Stimulated activated CD8-positive, alpha-beta memory T cell treated with anti-CD3 and anti-CD28 coated beads, Interleukin-4, amount 100 ng/mL, for 48 hours (primary cell): ENCODE measurements around the gene LRCH2.

ENCODE experiments used
- DNase-seq: peaks from one replicate; pipeline ENCODE4 v3.0.0-alpha.2; 2020

The LRCH2 gene

DNA sequence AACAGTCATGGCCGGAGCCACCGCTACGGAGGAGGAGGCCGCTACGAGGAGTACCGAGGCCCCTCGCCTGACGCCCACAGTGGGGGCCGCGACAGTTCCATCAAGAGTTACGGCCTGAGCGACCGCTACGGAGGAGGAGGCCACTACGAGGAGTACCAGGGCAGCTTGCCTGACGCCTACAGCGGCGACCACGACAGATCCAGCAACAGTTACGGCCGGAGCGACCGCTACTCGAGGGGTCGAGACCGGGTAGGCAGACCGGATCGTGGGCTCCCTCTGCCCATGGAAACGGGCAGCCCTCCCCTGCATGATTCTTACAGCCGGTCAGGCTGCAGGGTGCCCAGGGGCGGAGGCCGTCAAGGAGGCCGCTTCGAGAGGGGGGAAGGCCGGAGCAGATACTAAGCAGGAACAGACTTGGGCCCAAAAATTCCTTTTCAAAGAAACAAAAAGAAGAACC, 41.6 kb downstream of the LRCH2 start:
- no peak for DNase-seq

DNA sequence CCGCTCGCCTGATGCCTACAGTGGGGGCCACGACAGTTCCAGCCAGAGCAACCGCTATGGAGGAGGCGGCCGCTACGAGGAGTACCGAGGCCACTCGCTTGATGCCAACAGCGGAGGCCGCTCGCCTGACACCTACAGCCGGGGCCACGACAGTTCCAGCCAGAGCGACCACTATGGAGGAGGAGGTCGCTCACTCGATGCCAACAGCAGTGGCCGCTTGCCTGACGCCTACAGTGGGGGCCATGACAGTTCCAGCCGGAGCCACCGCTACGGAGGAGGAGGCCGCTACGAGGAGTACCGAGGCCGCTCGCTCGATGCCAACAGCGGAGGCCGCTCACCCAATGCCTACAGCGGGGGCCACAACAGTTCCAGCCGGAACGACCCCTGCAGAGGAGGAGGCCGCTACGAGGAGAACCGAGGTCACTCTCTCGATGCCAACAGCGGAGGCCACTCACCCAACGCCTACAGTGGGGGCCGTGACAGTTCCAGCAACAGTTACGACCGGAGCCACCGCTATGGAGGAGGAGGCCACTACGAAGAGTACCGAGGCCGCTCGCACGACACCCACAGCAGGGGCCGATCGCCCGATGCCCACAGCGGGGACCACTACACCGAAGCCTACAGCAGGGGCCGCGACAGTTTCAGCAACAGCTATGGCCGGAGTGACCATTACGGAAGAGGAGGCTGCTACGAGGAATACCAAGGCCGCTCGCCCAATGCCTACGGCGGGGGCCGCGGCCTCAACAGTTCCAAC, 42.2 kb downstream of the LRCH2 start:
- no peak for DNase-seq

DNA sequence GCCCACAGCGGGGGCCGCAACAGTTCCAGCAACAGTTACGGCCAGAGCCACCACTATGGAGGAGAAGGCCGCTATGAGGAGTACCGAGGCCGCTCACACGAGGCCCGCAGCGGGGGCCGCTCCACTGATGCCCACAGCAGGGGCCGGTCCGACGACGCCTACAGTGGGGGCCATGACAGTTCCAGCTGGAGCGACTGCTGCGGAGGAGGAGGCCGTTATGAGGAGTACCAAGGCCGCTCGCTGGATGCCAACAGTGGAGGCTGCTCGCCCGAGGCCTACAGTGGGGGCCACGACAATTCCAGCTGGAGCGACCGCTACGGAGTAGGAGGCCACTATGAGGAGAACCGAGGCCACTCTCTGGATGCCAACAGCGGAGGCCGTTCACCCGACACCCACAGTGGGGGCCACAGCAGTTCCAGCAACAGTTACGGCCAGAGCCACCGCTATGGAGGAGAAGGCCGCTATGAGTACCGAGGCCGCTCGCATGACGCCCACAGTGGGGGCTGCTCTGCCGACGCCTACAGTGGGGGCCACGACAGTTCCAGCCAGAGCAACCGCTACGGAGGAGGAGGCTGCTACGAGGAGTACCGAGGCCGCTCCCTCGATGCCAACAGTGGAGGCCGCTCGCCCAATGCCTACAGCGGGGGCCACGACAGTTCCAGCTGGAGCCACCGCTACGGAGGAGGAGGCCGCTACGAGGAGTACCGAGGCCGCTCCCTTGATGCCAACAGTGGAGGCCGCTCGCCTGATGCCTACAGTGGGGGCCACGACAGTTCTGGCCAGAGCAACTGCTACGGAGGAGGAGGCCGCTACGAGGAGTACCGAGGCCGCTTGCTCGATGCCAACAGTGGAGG, 43.0 kb downstream of the LRCH2 start:
- DNase-seq = no peak

DNA sequence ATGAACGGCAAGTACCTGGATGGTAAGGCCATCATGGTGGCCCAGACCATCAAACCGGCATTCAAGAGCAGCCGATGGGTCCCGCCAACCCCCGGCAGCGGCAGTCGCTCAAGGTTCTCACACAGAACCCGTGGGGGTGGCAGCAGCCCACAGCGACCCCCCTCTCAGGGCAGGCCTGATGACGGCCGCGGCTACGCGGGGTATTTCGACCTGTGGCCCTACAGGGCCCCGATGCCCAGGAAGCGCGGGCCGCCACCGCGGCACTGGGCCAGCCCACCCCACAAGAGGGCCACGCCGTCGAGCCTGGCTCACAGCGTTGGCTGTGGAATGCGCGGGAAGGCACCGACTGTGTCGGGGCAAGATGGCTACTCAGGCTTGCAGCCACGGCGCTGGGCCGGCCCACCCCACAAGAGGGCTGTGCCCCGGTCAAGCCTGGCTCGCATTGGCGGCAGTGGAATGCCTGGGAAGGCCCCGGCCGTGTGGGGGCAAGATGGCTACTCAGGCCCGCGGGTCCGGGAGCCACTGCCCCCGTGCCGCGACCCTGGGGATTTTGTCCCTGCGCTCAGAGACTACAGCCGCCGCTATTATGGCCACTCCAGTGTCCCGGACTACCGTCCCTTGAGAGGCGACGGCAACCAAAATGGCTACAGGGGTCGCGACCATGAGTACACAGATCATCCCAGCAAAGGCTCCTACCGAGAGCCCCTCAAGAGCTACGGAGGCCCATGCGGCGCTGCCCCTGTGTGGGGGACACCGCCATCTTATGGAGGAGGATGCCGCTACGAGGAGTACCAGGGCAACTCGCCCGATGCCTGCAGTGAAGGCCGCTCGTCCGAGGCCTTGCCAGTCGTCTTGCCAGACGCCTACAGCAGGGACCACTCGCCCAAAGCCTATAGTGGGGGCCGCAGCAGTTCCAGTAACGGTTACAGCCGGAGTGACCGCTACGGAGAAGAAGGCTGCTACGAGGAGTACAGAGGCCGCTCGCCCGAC, 44.0 kb downstream of the LRCH2 start:
- no peak for DNase-seq

DNA sequence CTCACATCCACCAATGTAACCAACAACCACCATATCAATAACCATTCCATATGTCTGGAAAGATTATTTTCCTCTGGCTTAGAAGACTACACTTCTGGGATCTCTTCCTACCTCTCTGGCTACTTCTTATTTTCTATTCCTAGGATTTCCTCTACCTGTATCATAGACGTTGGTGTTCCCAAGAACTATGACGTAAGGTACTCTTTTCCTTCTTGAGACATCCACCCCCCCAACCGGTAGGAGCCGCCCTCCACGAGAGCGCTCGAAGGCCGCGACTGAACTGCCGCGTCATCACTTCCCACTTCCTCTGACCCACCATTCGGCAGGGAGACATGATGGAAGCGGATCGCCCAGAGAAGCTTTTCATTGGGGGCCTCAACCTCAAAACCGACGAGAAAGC, 44.8 kb downstream of the LRCH2 start, which contains the start of gene RBMXL3:
RBMXL3 (plus strand) TSS at position 301 of the 400 bp plus-strand sequence; CDS start at position 333, 32 bp downstream.
- no peak for DNase-seq

DNA sequence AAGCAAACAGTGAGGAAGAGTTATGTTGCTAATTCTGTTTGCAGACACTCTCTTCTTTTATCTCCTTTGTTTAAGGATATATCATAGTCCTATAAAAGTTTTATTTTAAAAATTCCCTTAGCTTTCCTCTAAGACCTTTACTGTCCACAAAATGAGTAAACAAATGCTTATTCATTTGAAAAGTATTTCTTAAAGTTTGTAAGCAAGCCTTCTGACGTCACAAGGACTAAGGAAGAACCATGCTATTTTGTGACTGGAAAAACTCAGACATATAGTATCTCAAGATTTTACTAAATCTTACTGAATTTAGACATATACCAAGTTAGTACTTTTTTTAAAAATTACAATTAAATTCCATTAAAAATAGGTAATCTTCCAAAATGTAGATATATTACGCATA, 49.9 kb downstream of the LRCH2 start:
- no peak for DNase-seq

DNA sequence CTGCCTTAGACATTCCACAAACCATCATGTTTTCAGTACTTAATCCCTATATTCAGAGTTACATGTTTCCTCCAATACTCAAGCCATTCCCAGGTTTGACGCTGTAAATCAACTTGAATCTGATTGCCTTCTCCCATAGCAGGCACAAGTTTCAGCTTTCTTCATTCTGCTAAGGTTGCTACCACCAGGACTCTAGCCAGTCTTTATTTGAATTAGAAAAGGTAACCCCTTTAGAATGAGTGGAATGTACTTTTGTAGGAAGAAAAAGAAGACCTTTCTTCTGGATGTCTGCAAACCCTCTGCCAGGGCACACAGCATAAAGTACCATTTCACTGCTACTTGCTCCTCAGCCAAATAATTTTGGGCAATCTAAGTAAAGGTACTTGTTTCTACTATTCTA, 55.4 kb downstream of the LRCH2 start:
- DNase-seq = no peak

DNA sequence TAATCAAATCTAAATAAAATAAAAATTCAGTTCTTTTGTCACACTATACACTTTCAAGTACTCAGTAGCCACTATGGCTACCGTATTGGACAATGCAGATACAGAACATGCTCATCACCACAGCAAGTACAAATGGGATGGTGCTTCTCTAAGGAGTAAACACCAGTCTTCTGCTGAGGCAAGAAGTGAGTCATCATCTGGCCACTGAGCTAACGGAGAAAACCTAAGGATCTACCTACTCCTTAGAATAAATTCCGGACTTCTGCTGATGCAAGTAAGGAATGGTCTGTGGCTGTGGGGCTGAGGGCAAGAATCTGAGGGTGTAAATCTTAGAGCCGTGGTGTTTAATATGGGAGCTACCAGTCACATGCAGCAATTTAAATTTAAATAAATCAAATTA, 56.0 kb downstream of the LRCH2 start:
- DNase-seq = no peak

DNA sequence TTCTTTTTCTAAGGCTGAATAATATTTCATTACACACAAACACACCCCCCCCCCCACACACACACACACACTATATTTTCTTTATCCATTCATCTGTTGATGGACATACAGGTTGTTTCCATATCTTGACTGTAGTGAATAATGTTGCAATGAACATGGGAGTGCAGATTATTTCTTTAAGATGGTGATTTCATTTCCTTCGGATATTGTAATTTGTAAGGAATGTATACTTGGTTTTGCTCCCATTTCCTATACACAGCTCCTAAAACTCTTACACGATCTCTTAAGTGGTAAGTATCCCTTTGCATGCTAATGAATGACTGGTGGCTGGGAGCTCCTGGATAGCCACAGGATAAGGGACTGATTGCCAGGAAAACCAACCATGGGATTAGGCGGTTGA, 59.3 kb downstream of the LRCH2 start:
- no peak for DNase-seq

DNA sequence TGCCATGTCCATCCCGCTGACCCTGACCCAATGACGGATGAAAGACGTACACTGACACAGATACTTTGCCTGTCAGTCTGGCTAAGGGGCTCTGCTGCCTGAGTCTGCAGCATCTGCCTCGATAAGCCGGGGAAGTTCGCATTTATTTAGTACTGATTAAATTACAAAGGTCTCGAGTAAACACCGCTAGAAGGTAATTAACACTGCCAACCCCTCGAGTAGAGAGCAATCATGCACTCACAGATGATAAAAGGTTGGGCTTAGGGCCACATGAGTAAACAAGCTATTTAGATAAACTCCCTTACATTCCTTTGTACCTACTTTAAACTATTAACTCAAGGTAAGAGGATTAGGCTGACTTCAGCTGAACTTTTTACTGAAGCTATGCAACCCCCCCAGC, 60.7 kb downstream of the LRCH2 start:
- DNase-seq = no peak

DNA sequence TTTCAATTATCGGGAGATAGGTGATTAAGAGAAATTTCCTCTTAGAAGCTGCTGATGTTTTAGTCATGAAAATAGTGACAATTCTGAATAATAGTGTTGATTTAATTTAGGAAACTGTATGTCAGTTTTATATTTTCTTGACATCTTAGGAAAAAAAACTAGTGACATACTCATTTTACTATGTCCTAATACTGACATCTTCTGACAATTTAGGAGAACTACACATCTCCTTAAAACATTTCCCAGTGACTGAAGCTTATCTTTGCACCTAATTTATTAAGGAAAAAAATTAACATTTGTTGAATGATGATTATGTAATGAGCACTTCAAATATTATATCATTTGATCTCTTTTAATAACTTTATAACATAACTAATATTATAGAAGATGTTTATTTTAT, 86.7 kb downstream of the LRCH2 start:
- no peak for DNase-seq

DNA sequence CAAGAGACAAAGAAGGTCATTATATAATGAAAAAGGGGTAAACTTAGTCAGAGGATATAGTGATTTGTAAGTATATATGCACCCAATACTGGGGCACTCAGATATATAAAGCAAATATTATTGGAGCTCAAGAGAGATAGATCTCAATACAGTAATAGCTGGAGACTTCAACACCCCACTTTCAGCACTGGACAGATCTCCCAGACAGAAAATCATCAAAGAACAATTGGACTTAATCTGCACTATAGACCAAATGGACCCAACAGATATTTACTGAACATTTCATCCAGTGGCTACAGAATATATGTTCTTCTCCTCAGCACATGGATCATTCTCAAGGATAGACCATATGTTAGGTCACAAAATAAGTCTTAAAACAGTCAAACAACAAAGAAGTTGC, 91.8 kb downstream of the LRCH2 start:
- DNase-seq = no peak

DNA sequence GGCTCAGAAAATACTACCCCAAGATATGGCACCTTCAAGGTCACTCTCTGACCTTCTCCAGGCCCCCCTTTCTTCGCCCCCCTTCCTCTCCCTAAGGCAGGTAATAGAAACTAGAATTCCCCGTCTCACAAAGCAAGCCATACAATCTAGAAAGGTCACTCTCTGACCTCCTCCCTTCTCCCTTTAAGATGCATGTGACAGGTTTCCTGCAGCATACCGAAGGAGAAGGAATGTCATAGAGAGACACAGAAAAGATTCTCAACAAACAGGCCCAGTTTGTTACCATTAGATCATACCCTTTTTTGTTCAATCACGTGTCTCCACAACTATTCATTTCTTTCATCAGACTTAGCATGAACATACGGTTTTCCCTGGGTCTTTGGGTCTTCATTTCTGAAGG, 95.9 kb downstream of the LRCH2 start:
- no peak for DNase-seq

DNA sequence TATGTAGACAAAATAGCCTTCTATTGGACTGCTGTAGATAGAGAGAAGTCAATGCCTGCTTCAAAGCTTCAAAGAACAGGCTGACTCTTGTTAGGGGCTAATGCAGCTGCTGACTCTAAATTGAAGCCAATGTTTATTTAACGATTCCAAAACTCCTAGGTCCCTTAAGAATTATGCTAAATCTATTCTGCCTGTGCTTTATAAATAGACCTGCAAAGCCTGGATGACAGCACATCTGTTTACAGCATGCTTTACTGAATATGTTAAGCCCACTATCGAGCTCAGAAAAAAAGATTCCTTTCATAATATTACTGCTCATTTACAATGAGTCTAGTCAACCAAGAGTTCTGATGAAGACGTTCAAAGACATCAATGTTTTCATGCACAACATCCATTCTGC, 99.5 kb downstream of the LRCH2 start:
- no peak for DNase-seq

DNA sequence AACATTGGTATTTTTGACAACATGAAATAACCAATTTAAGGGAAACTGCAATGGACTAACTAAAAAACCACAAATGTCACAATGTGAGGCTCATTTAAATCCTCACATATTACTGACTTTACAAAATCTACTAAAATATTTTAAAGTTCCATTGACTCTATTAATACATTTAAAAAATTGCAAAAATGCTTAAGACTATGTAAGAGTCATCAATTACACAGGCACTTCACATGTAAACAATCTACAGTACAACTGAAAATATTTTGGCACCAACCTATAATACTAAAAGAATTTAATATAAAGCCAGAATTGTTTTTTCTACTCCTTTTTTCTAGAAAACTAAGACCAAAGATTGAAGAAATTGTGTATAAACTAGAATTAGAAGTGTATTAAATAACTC, 121.5 kb downstream of the LRCH2 start:
- no peak for DNase-seq

DNA sequence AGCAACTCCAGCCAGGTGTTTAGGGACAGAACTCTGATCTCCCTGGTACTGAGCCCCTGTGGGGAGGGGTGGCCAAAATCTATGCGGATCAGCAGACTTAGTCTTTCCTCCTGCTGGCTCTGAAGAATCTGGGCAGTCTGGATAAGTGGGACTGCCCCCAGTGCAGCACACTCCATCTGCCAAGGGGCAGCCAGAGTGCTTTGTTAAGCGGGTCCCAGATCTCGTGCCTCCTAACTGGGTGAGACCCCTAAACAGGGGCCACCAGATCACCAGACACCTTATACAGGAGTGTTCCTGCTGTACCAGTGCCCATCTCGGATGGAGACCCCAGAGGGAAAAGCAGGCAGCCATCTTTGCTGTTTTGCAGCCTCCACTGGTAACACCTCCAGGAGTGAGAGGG, 135.0 kb downstream of the LRCH2 start:
- DNase-seq = no peak

DNA sequence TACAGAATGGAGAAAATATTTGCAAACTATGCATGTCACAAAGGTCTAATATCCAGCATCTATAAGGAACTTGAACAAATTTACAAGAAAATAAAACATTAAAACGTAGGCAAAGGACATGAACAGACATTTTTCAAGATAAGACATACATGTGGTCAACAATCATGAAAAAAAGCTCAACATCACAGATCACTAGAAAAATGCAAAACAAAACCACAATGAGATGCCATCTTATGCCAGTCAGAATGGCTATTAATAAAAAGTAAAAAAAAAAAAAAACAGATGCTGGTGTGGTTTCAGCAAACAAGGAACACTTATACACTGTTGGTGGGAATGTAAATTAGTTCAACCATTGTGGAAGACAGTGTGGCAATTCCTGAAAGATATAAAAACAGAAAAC, 140.7 kb downstream of the LRCH2 start:
- no peak for DNase-seq

DNA sequence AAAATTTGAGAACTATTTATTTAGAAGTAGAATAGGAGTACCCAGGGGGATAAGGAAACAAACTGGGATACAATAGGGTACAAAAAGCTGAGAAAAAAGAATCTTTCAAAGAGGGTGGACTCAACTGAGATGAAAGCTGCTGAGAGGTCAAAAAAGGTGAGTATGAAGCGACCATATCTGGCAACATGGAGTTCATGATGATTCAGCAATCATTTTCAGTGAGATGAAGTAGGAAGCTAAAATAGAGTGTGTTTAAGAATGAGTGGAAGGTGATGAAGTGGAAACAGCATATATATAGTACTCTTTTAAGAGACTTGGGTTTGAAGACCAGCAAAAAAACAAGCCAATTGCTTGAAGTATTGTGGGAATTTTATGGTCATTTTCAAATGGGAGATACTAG, 144.5 kb downstream of the LRCH2 start:
- no peak for DNase-seq

DNA sequence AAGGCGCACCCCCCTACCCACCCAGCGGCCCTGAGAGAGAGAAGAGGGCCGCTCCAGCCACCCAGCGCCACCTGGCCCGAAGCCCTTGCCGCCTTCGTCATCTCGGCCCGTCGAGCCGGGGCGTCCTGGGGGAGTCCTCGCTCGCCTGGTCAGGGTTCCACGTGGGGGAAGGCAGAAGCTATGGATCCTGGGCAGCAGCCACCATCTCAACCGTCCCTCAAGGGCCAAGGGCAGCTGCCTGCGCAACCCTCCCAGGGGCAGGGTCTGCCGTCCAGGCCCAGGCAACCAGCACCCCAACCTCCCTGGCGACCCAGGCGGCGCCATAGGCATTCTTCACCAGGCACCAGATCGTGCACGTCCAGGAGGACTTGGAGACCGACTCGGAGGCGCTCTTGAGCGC, 165.0 kb downstream of the LRCH2 start:
- DNase-seq = no peak

DNA sequence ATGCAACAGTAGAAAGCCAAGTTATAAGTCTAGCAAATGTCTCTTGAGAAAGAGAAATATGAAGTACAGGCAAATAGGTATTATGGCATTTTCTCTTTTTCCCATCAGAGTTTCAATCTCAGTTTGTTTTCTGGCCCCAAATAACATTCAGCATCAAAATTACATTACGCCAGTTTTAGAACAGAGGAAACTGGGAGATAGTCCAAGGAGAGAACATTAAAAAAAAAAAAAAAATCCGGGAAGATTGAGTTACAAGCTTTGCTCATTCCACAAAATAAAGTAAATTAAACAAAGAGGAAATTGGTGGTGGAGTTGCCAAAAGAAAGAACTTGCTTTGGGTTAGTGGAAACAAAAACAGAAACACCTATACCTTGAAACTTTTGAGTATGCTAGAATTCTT, 166.1 kb downstream of the LRCH2 start:
- DNase-seq = no peak

DNA sequence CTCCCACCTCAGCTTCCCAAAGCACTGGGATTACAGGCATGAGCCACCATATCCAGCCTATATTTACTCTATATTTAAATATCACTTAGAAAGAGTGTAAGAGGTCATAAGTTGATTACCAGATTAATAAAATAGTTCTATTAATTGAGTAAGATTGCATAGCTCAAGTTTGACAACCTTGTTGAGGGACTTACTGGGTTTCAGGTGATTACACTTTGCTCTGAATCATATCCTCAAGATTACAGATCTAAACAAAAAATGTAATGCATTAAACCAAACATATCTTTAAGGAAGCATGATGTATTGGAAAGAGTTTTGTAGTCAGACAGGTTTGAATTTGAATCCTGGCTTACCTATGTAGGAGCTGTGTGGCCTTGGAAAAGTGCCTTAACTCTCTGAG, 168.6 kb downstream of the LRCH2 start:
- DNase-seq = no peak
